Globus pallidus (tissue), 1 donor: ENCODE results near the gene SPATA17.

ENCODE experiments used
- DNase-seq: peaks from one replicate; pipeline ENCODE4 v3.0.0-alpha.2; 2015; ENCODE audit warnings: low spot score

SPATA17 gene

GRCh38 chr1:217911908-217912307, 280.8 kb downstream of the SPATA17 start:
- DNase-seq: no peak

- no peak for DNase-seq
Observed at GRCh38 chr1:217917281-217917887, 286.2 kb downstream of the SPATA17 start.

- DNase-seq: no peak
Observed at GRCh38 chr1:217919683-217920388, 288.7 kb downstream of the SPATA17 start.
